Dedifferentiated amniotic fluid mesenchymal stem cell (primary cell): ENCODE measurements around the gene PRDM11.

ENCODE experiments used
- DNase-seq: peaks from one replicate; pipeline ENCODE4 v3.0.0-alpha.2; 2016; ENCODE audit errors: extremely low spot score

The PRDM11 gene

DNA sequence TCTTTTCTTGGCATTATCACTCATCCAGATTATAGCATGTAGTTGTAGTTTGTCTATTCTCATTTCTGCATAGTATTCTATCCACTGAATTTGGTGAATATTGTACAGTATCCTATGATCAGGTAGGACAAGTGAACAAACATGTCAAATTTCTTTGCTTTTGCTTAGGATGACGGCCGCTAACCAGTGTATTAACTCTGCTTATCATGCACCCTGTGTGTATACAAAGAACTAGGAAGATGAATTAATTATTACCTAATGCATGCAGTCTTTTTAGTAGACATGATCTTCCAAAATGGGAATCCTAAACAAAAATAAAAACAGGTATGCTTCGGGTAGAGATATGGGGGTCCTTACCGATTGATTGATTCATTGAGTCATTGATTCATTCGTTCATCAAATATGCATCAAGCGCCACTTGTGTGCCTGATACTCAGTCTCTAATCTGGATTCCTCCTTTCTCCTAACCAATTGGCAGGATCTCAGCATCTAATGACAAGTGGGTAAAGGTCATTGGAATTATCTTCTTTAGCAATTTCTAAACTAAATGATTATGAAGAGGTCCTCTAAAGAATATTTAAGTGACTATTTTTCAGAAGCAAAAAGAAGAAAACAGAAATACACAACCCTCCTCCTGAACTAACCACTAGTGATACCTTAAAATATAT, 27.9 kb downstream of the PRDM11 start:
- DNase-seq, result no peak

GRCh38 chr11:45174963-45175362, 28.5 kb downstream of the PRDM11 start:
- no peak for DNase-seq

DNA sequence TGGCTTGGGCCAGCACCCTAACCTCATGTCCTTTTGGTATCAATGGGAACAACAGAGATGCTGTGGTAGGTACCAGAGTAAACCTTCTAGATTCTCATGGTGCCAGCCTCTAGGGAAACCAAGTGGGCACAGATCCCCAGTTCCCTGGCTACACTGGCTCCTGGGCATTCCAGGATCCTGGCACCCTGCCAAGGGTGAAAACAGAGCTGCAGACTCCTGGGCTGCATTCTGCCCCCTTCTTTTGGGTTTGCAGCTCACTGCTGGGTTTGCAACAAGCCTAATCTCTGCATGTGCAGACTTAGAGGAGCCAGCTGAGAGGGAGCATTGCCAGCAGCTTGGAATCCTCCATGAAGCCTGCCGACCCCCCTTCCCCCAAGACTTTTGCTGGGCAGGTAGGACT, 30.6 kb downstream of the PRDM11 start:
- no peak for DNase-seq

- no peak for DNase-seq
Measured at GRCh38 chr11:45178223-45178622, 31.8 kb downstream of the PRDM11 start.

- no peak for DNase-seq
Measured at GRCh38 chr11:45178890-45179671, 32.6 kb downstream of the PRDM11 start.

DNA sequence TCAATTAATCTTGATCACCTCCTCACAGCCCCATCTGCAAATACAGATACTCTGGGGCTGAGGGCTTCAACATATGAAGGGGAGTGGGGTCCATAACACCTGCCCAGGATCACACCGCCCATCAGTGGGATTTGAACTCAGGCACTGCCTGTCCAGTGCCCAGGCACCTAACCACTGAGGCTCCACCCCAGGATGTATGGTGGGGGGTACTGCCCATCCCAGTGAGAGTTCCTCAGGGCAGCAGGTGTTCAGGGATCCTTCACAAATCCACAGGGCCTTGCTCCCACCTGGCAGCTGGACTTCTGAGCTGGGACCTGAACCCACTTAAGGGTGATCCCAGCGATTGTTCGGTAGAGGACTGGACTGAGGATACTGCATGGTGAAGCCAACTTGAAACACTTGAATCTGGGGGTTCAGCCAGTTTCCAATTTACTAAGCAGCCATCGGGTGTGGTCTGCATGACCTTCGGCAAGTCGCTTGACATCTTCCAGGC, 33.3 kb downstream of the PRDM11 start:
- DNase-seq, result no peak

GRCh38 chr11:45180179-45180847, 33.9 kb downstream of the PRDM11 start:
- peak; percentile 24 for DNase-seq

DNA sequence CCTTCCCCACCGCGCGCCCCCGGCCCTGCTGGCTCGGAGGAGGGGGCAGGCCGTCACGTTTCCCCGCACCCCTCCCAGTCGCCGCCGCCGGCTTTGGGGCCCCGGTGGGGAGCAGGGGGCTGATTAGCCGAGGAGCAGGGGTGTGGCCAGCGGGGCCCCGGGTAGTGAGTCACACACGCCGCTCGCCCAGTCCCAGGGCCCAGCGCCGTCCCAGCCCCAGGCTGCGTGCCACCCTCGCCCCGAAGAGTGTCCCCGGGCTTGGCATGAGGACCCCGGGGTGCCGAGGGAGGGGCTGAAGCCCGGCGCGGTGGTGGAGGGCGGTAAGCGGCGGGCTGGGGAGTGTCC, 34.4 kb downstream of the PRDM11 start:
- DNase-seq, result peak; percentile 66

GRCh38 chr11:45181193-45181888, 34.9 kb downstream of the PRDM11 start:
- DNase-seq, result no peak

DNA sequence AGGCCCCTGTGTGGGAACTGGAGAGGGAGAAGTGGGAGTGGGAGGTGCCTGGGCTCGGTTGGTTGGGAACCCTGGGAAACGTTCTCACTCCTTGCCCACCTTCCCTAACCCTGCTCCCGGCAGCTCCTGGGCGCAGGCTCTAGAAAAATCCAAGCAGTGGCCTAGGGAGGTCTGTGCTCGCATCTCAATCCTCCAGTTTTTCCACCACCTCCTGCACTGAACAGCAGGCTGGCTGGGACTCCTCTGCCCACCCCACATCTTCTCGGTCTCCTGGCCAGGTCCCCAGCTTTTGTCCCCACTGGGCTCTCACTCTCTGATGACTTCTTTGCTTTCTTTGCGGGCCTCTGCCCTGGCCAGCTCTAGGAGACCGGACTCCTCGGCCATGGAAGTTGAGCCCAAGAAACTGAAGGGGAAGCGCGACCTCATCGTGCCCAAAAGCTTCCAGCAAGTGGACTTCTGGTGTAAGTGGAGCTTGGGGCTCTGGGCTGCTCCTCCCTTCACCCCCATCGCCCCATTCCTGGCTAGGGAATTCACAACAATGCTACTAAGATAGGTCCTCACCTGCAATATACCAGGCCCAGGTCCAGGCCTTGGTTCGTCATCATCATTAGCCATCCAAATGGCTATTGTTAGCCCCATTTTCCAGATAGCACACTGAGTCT, 35.6 kb downstream of the PRDM11 start:
- no peak for DNase-seq

DNA sequence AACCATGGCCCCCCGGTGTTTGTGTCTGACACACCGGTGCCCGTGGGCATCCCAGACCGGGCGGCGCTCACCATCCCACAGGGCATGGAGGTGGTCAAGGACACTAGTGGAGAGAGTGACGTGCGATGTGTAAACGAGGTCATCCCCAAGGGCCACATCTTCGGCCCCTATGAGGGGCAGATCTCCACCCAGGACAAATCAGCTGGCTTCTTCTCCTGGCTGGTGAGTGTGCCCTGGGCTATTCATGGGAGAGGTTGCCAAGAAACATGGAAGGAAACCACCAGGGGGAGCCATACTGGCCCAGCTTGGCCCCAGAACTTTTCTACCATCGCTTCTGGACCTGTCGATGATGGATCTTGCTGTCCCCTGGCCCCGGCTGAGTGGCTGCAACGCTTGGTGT, 36.5 kb downstream of the PRDM11 start:
- DNase-seq, result no peak

GRCh38 chr11:45184640-45185039, 38.2 kb downstream of the PRDM11 start:
- DNase-seq, result no peak

DNA sequence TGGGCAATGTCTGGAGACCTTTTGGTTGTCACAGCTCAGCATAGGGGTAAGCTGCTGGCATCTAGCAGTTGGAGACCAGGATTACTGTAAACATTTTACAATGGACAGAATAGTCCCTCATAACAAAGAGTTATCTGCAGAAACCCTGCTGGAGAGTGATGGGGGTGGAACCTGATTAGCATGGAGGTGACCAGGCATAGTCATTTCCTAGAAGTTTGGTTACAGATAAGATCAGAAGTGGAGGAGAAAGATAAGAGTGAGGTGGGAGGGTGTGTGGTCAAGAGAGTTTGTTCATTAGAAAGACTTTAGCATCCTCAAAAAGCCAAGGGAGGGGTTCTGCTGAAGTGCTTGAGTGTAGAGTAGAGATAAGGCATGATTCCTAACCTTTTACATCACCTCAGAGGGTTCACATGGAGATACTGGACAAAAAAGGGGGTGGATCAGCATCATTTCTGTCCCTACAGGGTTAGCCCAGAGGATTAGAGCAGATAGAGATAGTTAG, 38.8 kb downstream of the PRDM11 start:
- DNase-seq, result no peak

DNA sequence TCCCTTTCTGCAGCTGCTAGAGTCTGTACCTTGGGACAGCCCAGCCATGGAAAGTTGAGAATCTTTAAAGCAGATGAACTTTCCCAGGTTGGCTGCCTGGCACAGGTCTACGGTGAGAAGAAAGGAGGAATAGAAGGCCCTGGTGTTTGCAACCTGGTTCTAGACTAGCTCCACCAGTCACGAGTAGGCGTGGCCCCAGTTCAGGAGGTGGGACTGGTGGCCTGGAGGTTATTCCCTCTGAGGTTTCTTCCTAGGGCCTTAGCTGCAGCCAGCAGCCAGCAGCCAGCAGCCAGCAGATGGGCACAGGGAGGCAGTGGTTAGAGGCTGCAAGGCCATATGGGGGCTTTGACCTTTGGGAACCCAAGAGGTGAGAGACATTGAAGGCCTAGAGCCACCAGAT, 40.9 kb downstream of the PRDM11 start:
- DNase-seq, result no peak

GRCh38 chr11:45188127-45188526, 41.7 kb downstream of the PRDM11 start:
- DNase-seq, result no peak

DNA sequence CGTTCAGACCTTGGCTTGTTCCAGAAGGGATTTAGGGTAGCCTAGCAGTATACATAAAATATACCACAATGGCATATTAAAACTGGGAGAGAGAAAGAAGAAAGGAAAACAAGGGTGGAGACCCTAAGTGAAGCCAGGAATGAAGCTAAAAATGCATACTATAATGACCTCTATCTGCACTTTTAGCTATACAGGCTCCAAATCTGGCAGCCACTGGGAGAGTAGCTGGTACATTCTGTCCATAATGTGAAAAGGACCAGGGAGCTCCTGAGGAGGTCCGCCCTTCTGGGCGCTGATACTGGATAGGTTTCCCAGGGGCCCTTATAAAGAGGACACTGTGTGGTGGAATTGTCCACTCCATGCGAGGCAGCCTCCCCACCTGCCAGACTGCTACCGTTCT, 42.8 kb downstream of the PRDM11 start:
- DNase-seq, result no peak

- DNase-seq, result no peak
Measured at GRCh38 chr11:45193695-45194094, 47.3 kb downstream of the PRDM11 start.

DNA sequence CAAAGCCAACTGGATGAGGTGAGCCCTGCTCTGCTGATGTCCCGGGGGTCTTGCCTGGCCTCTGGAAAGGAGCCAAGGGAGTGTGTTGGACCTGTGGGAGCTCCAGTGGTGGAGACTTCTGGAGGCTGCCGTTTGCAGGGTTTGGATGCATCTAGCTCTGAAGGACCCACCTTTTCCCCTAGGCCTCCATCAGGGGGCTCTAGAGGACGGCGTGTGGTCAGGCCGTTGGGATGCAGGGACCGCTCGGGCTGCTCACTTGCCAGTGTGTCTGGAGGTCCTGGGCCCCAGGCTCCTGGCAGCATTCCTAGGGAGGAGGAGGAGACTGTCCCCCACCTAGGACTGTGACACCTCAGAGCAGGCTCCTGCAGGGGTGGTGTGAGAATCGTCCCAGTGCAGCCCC, 58.3 kb downstream of the PRDM11 start:
- DNase-seq, result no peak

GRCh38 chr11:45205978-45206377, 59.5 kb downstream of the PRDM11 start:
- no peak for DNase-seq

DNA sequence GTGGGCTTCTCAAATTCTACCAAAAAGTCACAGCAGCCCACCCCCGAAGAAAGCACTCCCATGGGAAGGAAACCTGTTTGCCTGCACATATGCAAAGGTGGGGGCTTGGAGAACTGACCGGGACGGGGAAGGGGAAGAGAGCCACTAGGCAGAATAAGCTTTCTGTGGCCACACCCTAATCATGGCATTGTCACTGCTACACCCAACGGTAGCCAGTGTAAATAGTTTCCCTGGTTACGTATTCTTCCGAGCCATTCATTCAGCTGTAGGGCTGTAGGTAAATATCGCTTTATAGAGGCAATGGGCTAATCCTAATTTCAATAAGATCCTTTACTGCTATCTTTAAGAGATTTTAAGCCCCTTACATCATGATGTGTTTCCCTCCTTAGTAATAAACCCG, 61.7 kb downstream of the PRDM11 start:
- DNase-seq, result no peak
